Fibroblast of lung (primary cell): Measurements from ENCODE around the gene KIF16B. TPM values are rescaled to one million over a fixed set of nuclear protein-coding genes. Genes with fewer than 3 reads are reported as not detected.

ENCODE experiments used
- DNase-seq, 2 donors: peaks; one replicate each; pipeline versions ENCODE4 v3.0.0 to v3.0.0-alpha.2; 2010; ENCODE audit warnings: low read depth in 2 of 2
- H2AFZ ChIP-seq: 2 replicates; pipeline ENCODE4 v1.5.1; 2012; ENCODE audit warnings: low read length, control low read depth, inconsistent platforms
- H3K27ac ChIP-seq: 2 replicates; pipeline ENCODE4 v1.5.1; 2011; ENCODE audit warnings: low read length, control low read depth; ENCODE audit not compliant: insufficient read depth
- H3K27me3 ChIP-seq: 2 replicates; pipeline ENCODE4 v1.5.1; 2011; ENCODE audit warnings: mild to moderate bottlenecking, low read length; ENCODE audit not compliant: control insufficient read depth, insufficient read depth
- H3K36me3 ChIP-seq: 2 replicates; pipeline ENCODE4 v1.5.1; 2011; ENCODE audit warnings: low read length; ENCODE audit not compliant: control insufficient read depth, insufficient read depth
- H3K4me1 ChIP-seq: 2 replicates; pipeline ENCODE4 v1.5.1; 2011; ENCODE audit warnings: low read length; ENCODE audit not compliant: control insufficient read depth, insufficient read depth; ENCODE audit errors: extremely low read depth
- H3K4me2 ChIP-seq: 2 replicates; pipeline ENCODE4 v1.5.1; 2011; ENCODE audit warnings: low read length, control low read depth; ENCODE audit not compliant: insufficient read depth; ENCODE audit errors: extremely low read depth
- H3K4me3 ChIP-seq, 4 experiments: fragments of 200-600 bp in 1 of 4; sonication (generic) in 1 of 4; replicated peaks in 1 of 4; 2 replicates each; pipeline ENCODE4 v1.5.1; 2011 to 2016; ENCODE audit warnings: low read length in 4 of 4, low read depth in 3 of 4, mild to moderate bottlenecking in 3 of 4, control low read depth in 2 of 4, inconsistent platforms in 1 of 4, mixed read lengths in 1 of 4; ENCODE audit not compliant: insufficient read depth in 1 of 4; ENCODE audit errors: control extremely low read depth in 1 of 4
- H3K79me2 ChIP-seq: 2 replicates; pipeline ENCODE4 v1.5.1; 2012; ENCODE audit warnings: mild to moderate bottlenecking, low read length, inconsistent platforms; ENCODE audit not compliant: control insufficient read depth, insufficient read depth
- H3K9ac ChIP-seq: 2 replicates; pipeline ENCODE4 v1.5.1; 2011; ENCODE audit warnings: mild to moderate bottlenecking, low read length, control low read depth; ENCODE audit not compliant: insufficient read depth
- H3K9me3 ChIP-seq: 2 replicates; pipeline ENCODE4 v1.5.1; 2012; ENCODE audit warnings: low read depth, low read length; ENCODE audit not compliant: control insufficient read depth, insufficient read depth
- H4K20me1 ChIP-seq: 2 replicates; pipeline ENCODE4 v1.5.1; 2011; ENCODE audit warnings: low read length; ENCODE audit not compliant: control insufficient read depth, insufficient read depth; ENCODE audit errors: extremely low read depth
- CTCF ChIP-seq, 2 donors: IDR thresholded peaks in 1 of 2; conservative IDR thresholded peaks in 1 of 2; 1 replicate in 1 of 2; 2 replicates in 1 of 2; pipeline ENCODE4 v1.5.1; 2011 to 2012; ENCODE audit warnings: low read length in 2 of 2, control low read depth in 1 of 2, inconsistent platforms in 1 of 2, low read depth in 1 of 2, mild to moderate bottlenecking in 1 of 2
- EZH2 ChIP-seq: IDR thresholded peaks from 2 replicates; pipeline ENCODE4 v1.5.1; 2012; ENCODE audit warnings: low read length, control low read depth, mild to moderate bottlenecking; ENCODE audit errors: missing control alignments
- polyA plus RNA-seq, 2 donors: library from polyadenylated mRNA; depleted of rRNA in 1 of 2; stranded (reverse) in 1 of 2; unstranded in 1 of 2; fragments of >200 nt; gene quantifications; 2 replicates each; pipeline ENCODE4 v1.2.1, GENCODE V29; 2011 to 2012; ENCODE audit warnings: missing spikeins in 1 of 2
- total RNA-seq: library from RNA; depleted of rRNA; stranded (reverse); fragments of >200 nt; gene quantifications from 2 replicates; pipeline ENCODE4 v1.2.1, GENCODE V29; 2014

The KIF16B gene
- total and polyA plus RNA-seq, 2 donors (not counting 1 experiment from before 2014, with no cell fraction given), result 7.7 to 17.3 TPM

GRCh38 chr20:16236589-16237241 lies 336.5 kb downstream of the KIF16B start:
- Histone ChIP-seq H2AFZ (no peak overlapping the region), H3K79me2 (no peaks in the 10 kb centered on the region), H3K27me3 (no peaks in the 10 kb centered on the region), H3K36me3 (no peaks in the 10 kb centered on the region), H3K27ac (no peak overlapping the region), H3K4me3 (no peak overlapping the region), H3K4me1 (no peaks in the 10 kb centered on the region), H3K4me2 (no peak overlapping the region), H3K9me3 (no peaks in the 10 kb centered on the region), H4K20me1 (no peaks in the 10 kb centered on the region), H3K9ac (no peak overlapping the region)
- DNase-seq, result no peak
- no peak for TF ChIP-seq CTCF (conservative IDR thresholded peaks at IDR 0.05 in 1 of 2, IDR thresholded peaks at IDR 0.05 in 1 of 2; ENCODE audit: low read depth in 1 of 2, low read length in 2 of 2)
- TF ChIP-seq EZH2, result no peak

- TF ChIP-seq CTCF (conservative IDR thresholded peaks at IDR 0.05 in 1 of 2, IDR thresholded peaks at IDR 0.05 in 1 of 2; ENCODE audit: low read depth in 1 of 2, low read length in 2 of 2) (no peak), EZH2 (no peak)
- Histone ChIP-seq H3K4me1 (no peaks in the 10 kb centered on the region), H4K20me1 (no peaks in the 10 kb centered on the region), H3K4me2 (no peak overlapping the region), H3K36me3 (no peaks in the 10 kb centered on the region), H3K79me2 (no peaks in the 10 kb centered on the region), H2AFZ (no peak overlapping the region), H3K4me3 (no peak overlapping the region), H3K9me3 (no peaks in the 10 kb centered on the region), H3K9ac (no peak overlapping the region), H3K27me3 (no peaks in the 10 kb centered on the region), H3K27ac (no peak overlapping the region)
- no peak for DNase-seq
Observed at GRCh38 chr20:16230402-16230801, 342.8 kb downstream of the KIF16B start.

- Histone ChIP-seq H3K27me3 (no peaks in the 10 kb centered on the region), H3K9me3 (no peaks in the 10 kb centered on the region), H3K9ac (no peak overlapping the region), H3K79me2 (no peaks in the 10 kb centered on the region), H3K27ac (no peak overlapping the region), H3K36me3 (no peaks in the 10 kb centered on the region), H3K4me1 (no peaks in the 10 kb centered on the region), H3K4me2 (no peak overlapping the region), H2AFZ (no peak overlapping the region), H4K20me1 (no peaks in the 10 kb centered on the region), H3K4me3 (no peak overlapping the region)
- TF ChIP-seq CTCF (conservative IDR thresholded peaks at IDR 0.05 in 1 of 2, IDR thresholded peaks at IDR 0.05 in 1 of 2; ENCODE audit: low read depth in 1 of 2, low read length in 2 of 2) (no peak), EZH2 (no peak)
- DNase-seq, result no peak
Observed at GRCh38 chr20:16229813-16230212, 343.4 kb downstream of the KIF16B start.
